Stimulated activated effector memory CD8-positive, alpha-beta T cell treated with anti-CD3 and anti-CD28 coated beads, Interleukin-12 subunit alpha, Interleukin-12 subunit beta, amount 100 ng/mL, for 72 hours (primary cell): Measurements from ENCODE around the gene TOR4A.

ENCODE experiments used
- ATAC-seq: fragments of 150-1000 bp; cut with Tn5 transposase; 2 replicates; pipeline ENCODE4 v1.10.0; 2021
- DNase-seq, 2 donors: peaks; one replicate each; pipeline ENCODE4 v3.0.0; 2021 to 2022; ENCODE audit warnings: low spot score in 2 of 2
- H3K27ac Mint-ChIP-seq: one replicate; pipeline ENCODE4 v1.8.0; 2022; ENCODE audit warnings: mild to moderate bottlenecking, mixed read lengths
- H3K36me3 Mint-ChIP-seq: one replicate; pipeline ENCODE4 v1.8.0; 2022; ENCODE audit warnings: mild to moderate bottlenecking, mixed read lengths
- H3K4me1 Mint-ChIP-seq: one replicate; pipeline ENCODE4 v1.8.0; 2022; ENCODE audit warnings: mixed read lengths
- H3K4me3 Mint-ChIP-seq: one replicate; pipeline ENCODE4 v1.8.0; 2022; ENCODE audit warnings: mild to moderate bottlenecking, mixed read lengths
- H3K9me3 Mint-ChIP-seq: one replicate; pipeline ENCODE4 v1.8.0; 2022; ENCODE audit warnings: mixed read lengths

Gene TOR4A

DNA sequence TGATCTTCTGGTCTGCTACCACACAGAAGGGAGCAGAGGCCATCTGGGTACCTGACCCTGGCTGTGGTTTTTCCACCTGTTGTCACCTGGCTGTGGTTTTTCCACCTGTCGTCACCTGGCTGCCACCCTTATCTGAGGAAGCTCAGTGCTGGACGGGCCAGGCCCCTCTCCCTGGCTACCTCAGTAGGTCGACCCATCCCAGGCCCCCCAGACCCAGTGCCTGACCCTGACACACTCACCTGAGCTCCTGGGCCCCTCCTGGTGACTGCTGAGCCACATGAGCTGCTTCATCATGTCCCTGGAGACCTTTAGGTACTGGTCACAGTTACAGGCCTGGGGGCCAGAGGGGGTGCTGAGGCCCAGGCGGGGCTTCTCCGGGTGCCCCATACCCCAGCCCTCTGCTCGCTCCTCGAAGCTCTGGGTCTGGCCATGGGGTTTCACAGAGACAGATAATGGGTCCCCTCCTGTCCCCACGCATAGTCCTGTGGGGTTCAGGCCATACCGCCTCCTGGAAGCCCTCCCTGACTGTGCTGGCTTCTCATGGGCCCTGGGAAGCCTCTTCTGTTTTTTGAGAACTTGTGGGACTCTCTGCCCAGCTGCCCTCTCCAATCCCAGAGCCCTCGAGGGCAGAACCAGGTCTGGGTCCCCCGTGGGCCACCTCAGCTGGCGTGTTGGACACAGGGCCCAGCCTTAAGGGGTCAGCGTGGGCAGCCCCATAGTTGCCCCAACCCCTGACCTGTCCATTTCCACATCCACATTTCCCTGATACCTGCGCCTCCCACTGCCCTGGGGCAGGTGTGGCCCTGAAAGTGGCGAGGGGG is 32.1 kb downstream of the TOR4A start:
- ATAC-seq (no peak), DNase-seq (no peak)
- Mint-ChIP-seq H3K36me3 (no peaks in the 10 kb centered on the region), H3K9me3 (no peaks in the 10 kb centered on the region), H3K27ac (no peak overlapping the region), H3K4me1 (peaks cover 6% of the 10 kb centered on the region), H3K4me3 (no peak overlapping the region)

GRCh38 chr9:137310189-137311052 is 32.9 kb downstream of the TOR4A start:
- no peak for ATAC-seq
- Mint-ChIP-seq H3K4me1 (peaks cover 4% of the 10 kb centered on the region), H3K36me3 (no peaks in the 10 kb centered on the region), H3K9me3 (no peaks in the 10 kb centered on the region), H3K27ac (no peak overlapping the region), H3K4me3 (no peak overlapping the region)
- no peak for DNase-seq

- Mint-ChIP-seq H3K9me3 (no peaks in the 10 kb centered on the region), H3K4me3 (no peak overlapping the region), H3K4me1 (no peaks in the 10 kb centered on the region), H3K27ac (no peak overlapping the region), H3K36me3 (no peaks in the 10 kb centered on the region)
- no peak for ATAC-seq
- DNase-seq: no peak
Observed at GRCh38 chr9:137311171-137311985, 33.9 kb downstream of the TOR4A start.

- Mint-ChIP-seq H3K36me3 (no peaks in the 10 kb centered on the region), H3K27ac (no peak overlapping the region)
Observed at GRCh38 chr9:137311986-137312851, 34.7 kb downstream of the TOR4A start.

DNA sequence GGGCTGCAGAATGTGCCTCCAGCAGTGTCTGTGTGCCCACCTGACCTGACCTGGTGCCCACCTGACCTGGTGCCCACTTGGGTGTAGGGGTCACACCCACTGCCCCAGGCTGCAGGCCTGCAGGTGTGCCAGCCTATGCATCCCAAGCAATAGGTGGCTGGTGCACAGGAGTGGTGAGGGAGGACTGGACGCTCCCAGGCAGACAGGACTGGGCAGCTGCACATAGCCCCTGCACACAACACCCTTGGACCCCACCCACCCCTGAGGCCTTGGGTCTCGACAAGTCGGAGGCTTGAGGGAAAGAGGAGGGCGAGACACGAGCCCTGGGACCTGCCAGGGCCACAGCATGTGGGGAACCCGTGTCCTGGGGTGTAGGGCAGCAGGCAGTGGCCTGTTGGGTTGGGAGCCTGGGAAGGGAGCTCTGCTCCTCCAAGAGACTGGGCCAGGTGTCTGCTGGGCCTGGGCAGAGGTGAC is 35.4 kb downstream of the TOR4A start:
- no peak overlapping the region for H3K4me3 Mint-ChIP-seq
- H3K27ac Mint-ChIP-seq: no peak overlapping the region
- ATAC-seq: no peak
- H3K9me3 Mint-ChIP-seq: no peaks in the 10 kb centered on the region
- H3K36me3 Mint-ChIP-seq: no peaks in the 10 kb centered on the region
- no peaks in the 10 kb centered on the region for H3K4me1 Mint-ChIP-seq
- no peak for DNase-seq

More at GRCh38 chr9:137311986-137312851, 34.7 kb downstream of the TOR4A start:
- Mint-ChIP-seq H3K4me1 (no peaks in the 10 kb centered on the region), H3K4me3 (no peak overlapping the region), H3K9me3 (no peaks in the 10 kb centered on the region)
- no peak for ATAC-seq
- DNase-seq: no peak

- H3K27ac Mint-ChIP-seq: no peak overlapping the region
- no peaks in the 10 kb centered on the region for H3K9me3 Mint-ChIP-seq
- no peaks in the 10 kb centered on the region for H3K4me1 Mint-ChIP-seq
- H3K4me3 Mint-ChIP-seq: no peak overlapping the region
- ATAC-seq (no peak), DNase-seq (no peak)
- H3K36me3 Mint-ChIP-seq: no peaks in the 10 kb centered on the region
Observed at GRCh38 chr9:137313326-137313936, 35.9 kb downstream of the TOR4A start.

DNA sequence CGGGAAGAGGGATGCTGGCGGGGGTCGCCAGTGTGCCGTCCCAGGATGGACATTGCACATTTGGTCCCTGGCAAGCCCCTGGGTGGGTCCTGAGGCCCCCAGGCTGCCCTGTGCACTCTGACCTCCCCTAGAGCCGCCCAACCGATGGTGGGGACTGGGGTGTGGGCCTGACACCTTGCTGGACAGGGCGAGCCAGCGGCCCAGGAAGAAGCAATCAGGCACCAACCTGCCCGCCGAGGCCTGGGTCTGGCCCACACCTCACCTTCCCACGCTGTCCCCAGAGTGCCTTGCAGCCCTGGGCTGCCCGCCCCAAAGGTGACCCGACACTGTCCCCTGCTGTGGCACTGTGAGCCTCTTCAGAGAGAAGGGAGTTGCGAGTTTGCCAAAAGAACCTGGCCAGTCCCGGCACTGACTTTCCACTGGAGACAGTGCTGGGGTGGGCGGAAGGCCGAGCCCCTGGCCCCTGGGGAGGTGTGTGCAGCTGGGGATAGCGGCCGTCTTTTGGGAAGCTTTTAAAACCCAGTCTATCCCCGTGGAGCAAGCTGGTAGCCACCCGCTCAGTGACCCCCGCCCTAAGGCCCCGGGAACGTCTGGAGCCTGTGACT is 36.5 kb downstream of the TOR4A start:
- DNase-seq (no peak), ATAC-seq (no peak)
- Mint-ChIP-seq H3K4me1 (no peaks in the 10 kb centered on the region), H3K9me3 (no peaks in the 10 kb centered on the region), H3K4me3 (no peak overlapping the region), H3K27ac (no peak overlapping the region), H3K36me3 (no peaks in the 10 kb centered on the region)

DNA sequence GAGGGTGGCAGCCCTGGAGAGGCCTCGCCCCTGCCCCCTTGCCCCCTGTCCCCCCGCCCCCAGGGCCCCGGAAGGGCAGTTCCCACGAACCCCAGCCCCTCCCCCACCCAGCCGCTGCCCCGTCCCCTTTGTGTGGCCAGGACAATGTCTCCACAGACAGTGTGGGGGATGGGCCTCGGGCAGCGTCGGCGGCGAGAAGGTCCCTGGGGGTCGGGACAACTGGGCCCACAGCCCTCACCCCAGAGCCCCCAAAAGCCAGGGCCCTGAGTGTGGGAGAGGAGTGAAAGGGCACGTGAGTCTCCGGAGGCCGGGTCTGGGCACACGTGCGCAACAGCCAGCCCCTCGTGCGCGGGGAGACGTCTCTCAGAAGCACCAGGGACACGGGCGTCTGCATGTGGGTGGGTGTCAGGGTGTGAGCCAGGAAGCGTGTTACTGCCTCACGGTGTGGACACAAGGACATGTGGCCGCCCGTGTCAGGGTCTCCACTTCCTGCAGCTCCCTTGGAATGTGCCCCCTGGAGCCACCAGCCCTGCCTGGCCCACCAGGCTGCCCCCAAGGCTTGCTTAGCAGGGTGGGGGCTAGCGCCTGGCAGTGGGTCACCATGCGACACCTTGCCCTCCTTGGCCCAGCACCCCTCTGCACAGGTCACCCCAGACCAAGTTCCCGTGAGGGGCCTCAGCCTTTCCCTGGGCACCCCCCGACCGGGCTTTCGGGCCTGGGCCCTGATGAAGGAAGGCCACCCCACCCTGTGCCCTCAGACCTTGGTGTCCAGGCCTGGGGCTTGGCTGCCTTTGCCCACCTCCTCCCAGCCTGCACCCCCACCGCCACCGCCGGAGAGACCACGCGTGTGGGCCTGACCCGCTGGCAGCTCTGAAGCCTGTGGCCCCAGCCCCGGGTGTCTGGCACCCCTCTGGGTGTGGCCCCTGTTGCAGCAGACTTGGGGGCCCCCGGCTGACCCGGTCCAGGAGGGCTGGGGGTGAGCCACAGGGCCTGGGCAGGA is 37.3 kb downstream of the TOR4A start:
- Mint-ChIP-seq H3K36me3 (no peaks in the 10 kb centered on the region), H3K9me3 (no peaks in the 10 kb centered on the region), H3K27ac (no peak overlapping the region), H3K4me3 (no peak overlapping the region), H3K4me1 (no peaks in the 10 kb centered on the region)
- ATAC-seq (no peak), DNase-seq (no peak)

DNA sequence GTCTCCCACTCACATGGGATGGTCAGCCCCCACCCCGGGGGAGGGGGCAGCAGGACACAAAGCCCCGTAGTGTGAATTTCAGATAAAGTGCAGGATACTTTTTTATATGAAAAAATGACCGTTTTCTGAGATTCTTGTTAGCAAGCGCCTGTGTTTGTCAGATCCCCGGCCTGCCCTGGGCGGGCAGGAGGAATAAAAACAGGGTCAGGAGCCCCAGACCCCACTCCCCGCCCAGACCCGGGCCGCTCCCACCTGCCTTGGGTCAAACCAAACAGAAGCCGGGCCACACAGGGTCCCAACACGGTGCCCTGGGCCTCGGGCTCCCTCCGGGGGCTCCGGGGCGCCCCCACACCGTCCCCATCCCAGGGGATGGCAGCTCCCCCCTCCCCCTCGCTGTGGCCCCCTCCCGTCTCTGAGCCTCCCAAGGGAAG is 38.1 kb downstream of the TOR4A start:
- no peak overlapping the region for H3K27ac Mint-ChIP-seq
- no peak for DNase-seq
- H3K4me3 Mint-ChIP-seq: no peak overlapping the region
- H3K9me3 Mint-ChIP-seq: no peaks in the 10 kb centered on the region
- H3K4me1 Mint-ChIP-seq: no peaks in the 10 kb centered on the region
- H3K36me3 Mint-ChIP-seq: no peaks in the 10 kb centered on the region
- ATAC-seq: no peak

DNA sequence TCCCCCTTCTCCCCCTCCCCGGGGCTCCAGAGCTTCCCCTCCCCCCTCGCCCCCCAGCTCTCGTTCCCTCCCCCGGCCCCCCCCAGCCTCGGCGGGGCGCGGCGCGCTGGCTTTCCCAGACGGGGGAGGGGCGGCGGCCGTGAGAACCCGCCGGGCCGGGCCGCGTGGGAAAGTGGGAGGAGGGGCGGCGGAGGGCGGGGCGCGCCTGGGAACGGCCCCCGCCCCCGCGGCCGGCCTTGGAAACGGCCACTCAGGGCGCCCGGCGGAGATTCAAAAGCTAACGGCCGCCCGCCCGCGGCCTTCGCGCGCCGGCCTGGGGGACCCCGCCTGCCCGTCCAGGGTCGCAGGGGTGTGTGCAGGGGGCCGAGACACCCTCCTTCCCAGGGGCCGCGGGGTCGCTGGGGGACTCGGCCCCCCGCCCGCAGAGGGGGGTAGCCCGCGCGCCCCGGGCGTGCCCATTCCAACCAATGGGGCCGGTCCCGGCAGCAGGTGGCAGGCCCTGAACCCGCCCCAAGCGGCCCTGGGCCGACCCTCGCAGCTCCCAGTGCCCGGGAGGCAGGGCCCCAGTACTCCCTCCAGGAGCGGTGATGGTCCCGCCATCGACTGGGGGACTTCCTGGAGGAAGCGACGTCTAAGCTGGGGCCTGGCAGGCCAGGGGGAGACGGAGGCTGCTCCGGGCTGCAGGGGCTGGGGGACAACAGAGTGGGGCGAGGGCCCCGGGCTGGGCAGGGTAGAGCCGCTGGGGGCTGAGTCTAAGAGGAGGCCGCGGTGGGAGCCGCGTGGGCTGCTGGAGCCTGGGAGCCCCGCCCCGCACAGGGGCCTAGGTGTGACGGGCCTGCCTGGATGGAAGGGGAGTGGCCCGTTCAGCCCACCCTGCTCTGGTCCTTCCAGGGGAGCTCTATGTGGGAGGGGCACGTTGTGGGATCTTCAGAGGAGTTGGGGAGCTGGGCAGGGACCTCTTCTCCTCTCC is 38.8 kb downstream of the TOR4A start:
- Mint-ChIP-seq H3K4me1 (no peaks in the 10 kb centered on the region), H3K27ac (no peak overlapping the region), H3K9me3 (no peaks in the 10 kb centered on the region), H3K36me3 (no peaks in the 10 kb centered on the region), H3K4me3 (no peak overlapping the region)
- peak in 1 of 2 donors; percentile 52 for DNase-seq
- ATAC-seq: peak; percentile 52

DNA sequence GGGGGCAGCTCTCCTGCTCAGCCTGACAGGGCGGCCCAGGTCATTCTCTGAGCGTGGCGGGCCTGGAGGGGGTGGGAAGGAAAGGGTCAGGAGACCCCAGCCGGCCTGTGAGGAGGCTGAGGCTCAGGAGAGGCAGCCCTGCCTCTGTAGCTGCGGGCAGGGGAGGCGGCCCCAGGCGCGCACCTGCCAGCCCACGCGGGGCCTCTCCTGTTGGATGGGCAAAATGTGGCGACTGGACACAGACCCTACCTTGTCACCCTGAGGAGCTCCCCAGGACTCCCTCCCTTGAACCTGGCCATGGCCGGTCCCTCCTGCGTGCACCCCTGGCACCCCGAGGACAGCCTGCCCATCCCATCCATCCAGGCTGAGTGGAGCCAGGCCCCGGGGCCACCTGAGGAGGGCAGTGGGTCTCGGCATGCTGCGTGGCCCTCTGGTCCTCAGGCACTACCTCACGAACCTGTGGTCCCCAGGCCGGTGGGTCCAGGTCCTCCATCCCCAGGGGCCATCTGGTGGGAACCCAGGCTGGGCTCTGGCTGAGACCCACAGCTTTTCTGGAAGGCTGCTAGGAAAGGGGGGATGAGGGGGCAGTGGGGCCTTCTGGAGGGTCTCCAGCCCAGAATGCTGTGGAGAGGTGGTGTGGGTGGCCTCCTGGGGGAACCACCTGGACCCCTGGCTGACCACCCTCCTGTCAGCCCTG is 39.6 kb downstream of the TOR4A start:
- no peak overlapping the region for H3K4me3 Mint-ChIP-seq
- no peaks in the 10 kb centered on the region for H3K4me1 Mint-ChIP-seq
- H3K36me3 Mint-ChIP-seq: no peaks in the 10 kb centered on the region

More for the DNA sequence above, 39.6 kb downstream of the TOR4A start:
- Mint-ChIP-seq H3K9me3 (no peaks in the 10 kb centered on the region), H3K27ac (no peak overlapping the region)
- ATAC-seq (no peak), DNase-seq (no peak)
